ENCODE results near the gene TRIM54.

The TRIM54 gene

DNA sequence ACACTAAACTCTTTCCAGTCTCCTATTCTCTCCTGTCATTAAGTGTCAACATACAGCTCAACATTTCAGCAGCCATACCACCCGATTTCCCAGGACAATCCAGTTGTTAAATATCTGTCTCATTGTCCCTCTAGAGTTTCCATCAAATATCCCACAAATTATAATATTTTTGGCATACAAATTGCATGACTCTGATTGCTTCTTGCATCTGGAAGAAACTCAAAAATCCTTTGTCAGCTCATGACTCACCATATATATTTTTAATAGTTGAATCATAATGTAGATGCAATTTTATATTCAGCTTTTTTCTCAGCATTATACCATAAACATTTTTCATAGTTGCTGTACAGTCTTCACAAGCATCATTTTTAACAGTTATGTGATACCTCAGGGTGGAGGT, 26.6 kb upstream of the TRIM54 start:
- 91% methylated on average over 1 of the region's 1 CpG for WGBS (ENCODE audit: insufficient coverage)

DNA sequence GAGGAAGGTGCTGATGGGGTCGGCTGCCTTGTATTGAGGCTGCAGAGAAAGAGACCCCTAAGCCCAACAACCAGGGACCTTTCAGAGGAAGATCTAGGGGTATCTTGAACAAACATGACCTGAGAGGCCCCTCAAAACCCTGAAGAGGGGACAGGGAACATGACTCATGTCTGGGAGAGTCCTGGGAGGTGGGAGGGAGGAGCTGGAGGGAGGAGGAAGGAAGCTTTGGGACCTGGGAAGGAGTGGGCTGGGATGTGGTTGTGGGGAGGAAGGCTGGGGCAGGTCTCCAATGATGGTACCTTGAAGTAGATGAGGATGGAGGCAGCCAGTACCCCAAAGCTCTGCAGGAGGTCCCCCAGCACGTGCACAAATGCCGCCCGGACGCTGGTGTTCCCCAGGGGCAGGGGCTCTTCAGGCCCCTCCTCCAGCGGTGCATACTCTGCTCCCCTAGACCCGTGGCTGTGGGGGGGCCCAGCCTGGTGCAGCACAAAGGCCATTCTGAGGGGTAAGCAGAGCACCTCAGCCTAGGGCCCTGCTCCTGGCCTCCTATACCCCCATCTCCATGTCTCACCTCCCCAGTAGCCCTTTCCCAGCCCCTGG, 25.3 kb upstream of the TRIM54 start:
- peaks cover 9 to 64% (median 23%) of the 10 kb centered on the region in 5 experiments for H3K27me3 ChIP-seq (replicated peaks in 2 of 5; ENCODE audit: control insufficient read depth in 4 of 5, insufficient read depth in 5 of 5, low read length in 4 of 5)
- no peaks in the 10 kb centered on the region for H3K36me3 ChIP-seq (ENCODE audit: control insufficient read depth in 4 of 4, insufficient read depth in 4 of 4, low read length in 3 of 4)
- WGBS (ENCODE audit: insufficient coverage): 91% methylated on average over 7 of the region's 7 CpGs
- CTCF ChIA-PET: interaction anchor here (1.1 to 3.1 kb wide), 5 partner anchors 9 to 47 kb away, joined by 3 to 22 read pairs (median 3); partner anchors contain the start of gene TRIM54
- DNase-seq: no peak
- peaks cover 0 to 4% (median 3%) of the 10 kb centered on the region in 4 experiments for H3K4me1 ChIP-seq (ENCODE audit: control extremely low read depth in 1 of 4, control insufficient read depth in 4 of 4, insufficient read depth in 4 of 4, low read length in 3 of 4)
- H3K27ac ChIP-seq (ENCODE audit: insufficient read depth in 1 of 2, low read depth in 1 of 2, low read length in 2 of 2, poor library complexity in 1 of 2, severe bottlenecking in 2 of 2): no peak overlapping the region
- H3K9me3 ChIP-seq (ENCODE audit: control extremely low read depth in 1 of 5, control insufficient read depth in 4 of 5, insufficient read depth in 2 of 5, low read depth in 1 of 5, low read length in 4 of 5): no peaks in the 10 kb centered on the region
- POLR2A ChIA-PET: interaction anchor here (0.6 kb wide), 1 partner anchor 21 kb away, joined by 3 read pairs; no protein-coding TSS in a partner anchor
- H3K4me3 ChIP-seq (ENCODE audit: control insufficient read depth in 1 of 7, extremely low read depth in 1 of 7, insufficient read depth in 4 of 7, low read depth in 2 of 7, low read length in 6 of 7): no peak overlapping the region

More for the DNA sequence above, 26.6 kb upstream of the TRIM54 start:
- no peak overlapping the region for H3K4me3 ChIP-seq (ENCODE audit: control insufficient read depth in 1 of 7, extremely low read depth in 1 of 7, insufficient read depth in 4 of 7, low read depth in 2 of 7, low read length in 6 of 7)
- H3K27ac ChIP-seq (ENCODE audit: insufficient read depth in 1 of 2, low read depth in 1 of 2, low read length in 2 of 2, poor library complexity in 1 of 2, severe bottlenecking in 2 of 2): no peak overlapping the region
- ChIA-PET CTCF (interaction anchor here (0.7 to 3.1 kb wide), 8 partner anchors 9 to 124 kb away, joined by 3 to 22 read pairs (median 4); partner anchors contain the start of gene TRIM54), POLR2A (no interaction called here)
- H3K36me3 ChIP-seq (ENCODE audit: control insufficient read depth in 4 of 4, insufficient read depth in 4 of 4, low read length in 3 of 4): no peaks in the 10 kb centered on the region
- peaks cover 3 to 51% (median 13%) of the 10 kb centered on the region in 5 experiments for H3K27me3 ChIP-seq (replicated peaks in 2 of 5; ENCODE audit: control insufficient read depth in 4 of 5, insufficient read depth in 5 of 5, low read length in 4 of 5)
- no peak for DNase-seq
- no peaks in the 10 kb centered on the region for H3K4me1 ChIP-seq (ENCODE audit: control extremely low read depth in 1 of 4, control insufficient read depth in 4 of 4, insufficient read depth in 4 of 4, low read length in 3 of 4)
- H3K9me3 ChIP-seq (ENCODE audit: control extremely low read depth in 1 of 5, control insufficient read depth in 4 of 5, insufficient read depth in 2 of 5, low read depth in 1 of 5, low read length in 4 of 5): no peaks in the 10 kb centered on the region

- Histone ChIP-seq H3K4me1 (ENCODE audit: control extremely low read depth in 1 of 4, control insufficient read depth in 4 of 4, insufficient read depth in 4 of 4, low read length in 3 of 4) (peaks cover 0 to 14% (median 13%) of the 10 kb centered on the region in 4 experiments), H3K36me3 (ENCODE audit: control insufficient read depth in 4 of 4, insufficient read depth in 4 of 4, low read length in 3 of 4) (no peaks in the 10 kb centered on the region), H3K9me3 (ENCODE audit: control extremely low read depth in 1 of 5, control insufficient read depth in 4 of 5, insufficient read depth in 2 of 5, low read depth in 1 of 5, low read length in 4 of 5) (no peaks in the 10 kb centered on the region), H3K4me3 (ENCODE audit: control insufficient read depth in 1 of 7, extremely low read depth in 1 of 7, insufficient read depth in 4 of 7, low read depth in 2 of 7, low read length in 6 of 7) (no peak overlapping the region), H3K27me3 (replicated peaks in 2 of 5; ENCODE audit: control insufficient read depth in 4 of 5, insufficient read depth in 5 of 5, low read length in 4 of 5) (peaks cover 9 to 75% (median 27%) of the 10 kb centered on the region in 5 experiments), H3K27ac (ENCODE audit: insufficient read depth in 1 of 2, low read depth in 1 of 2, low read length in 2 of 2, poor library complexity in 1 of 2, severe bottlenecking in 2 of 2) (no peak overlapping the region)
- DNase-seq: no peak
- CTCF ChIA-PET: interaction anchor here (1.3 to 3.1 kb wide), 2 partner anchors 22 to 46 kb away, joined by 3 to 22 read pairs; partner anchors contain the start of gene TRIM54
- POLR2A ChIA-PET: no interaction called here
- WGBS (ENCODE audit: insufficient coverage): 98% methylated on average over 8 of the region's 8 CpGs
Observed at GRCh38 chr2:27258051-27258450, 24.2 kb upstream of the TRIM54 start.

- ChIA-PET POLR2A (no interaction called here), CTCF (interaction anchor here (1.0 to 9.4 kb wide), 3 partner anchors 19 to 395 kb away, joined by 3 to 119 read pairs (median 3); partner anchors contain the start of genes DNAJC5G and TRIM54)
- Histone ChIP-seq H3K9me3 (ENCODE audit: control extremely low read depth in 1 of 5, control insufficient read depth in 4 of 5, insufficient read depth in 2 of 5, low read depth in 1 of 5, low read length in 4 of 5) (no peaks in the 10 kb centered on the region), H3K36me3 (ENCODE audit: control insufficient read depth in 4 of 4, insufficient read depth in 4 of 4, low read length in 3 of 4) (no peaks in the 10 kb centered on the region), H3K4me3 (ENCODE audit: control insufficient read depth in 1 of 7, extremely low read depth in 1 of 7, insufficient read depth in 4 of 7, low read depth in 2 of 7, low read length in 6 of 7) (peak overlapping the region in 2 of 7 experiments; percentile 36 to 67), H3K27ac (ENCODE audit: insufficient read depth in 1 of 2, low read depth in 1 of 2, low read length in 2 of 2, poor library complexity in 1 of 2, severe bottlenecking in 2 of 2) (no peak overlapping the region), H3K4me1 (ENCODE audit: control extremely low read depth in 1 of 4, control insufficient read depth in 4 of 4, insufficient read depth in 4 of 4, low read length in 3 of 4) (peaks cover 0 to 37% (median 36%) of the 10 kb centered on the region in 4 experiments), H3K27me3 (replicated peaks in 2 of 5; ENCODE audit: control insufficient read depth in 4 of 5, insufficient read depth in 5 of 5, low read length in 4 of 5) (peaks cover 9 to 89% (median 52%) of the 10 kb centered on the region in 5 experiments)
- 63% methylated on average over 6 of the region's 11 CpGs for WGBS (ENCODE audit: insufficient coverage)
- peak in 2 of 3 donors; percentile 11 to 24 for DNase-seq
Observed at GRCh38 chr2:27261241-27261925, 20.8 kb upstream of the TRIM54 start.

DNA sequence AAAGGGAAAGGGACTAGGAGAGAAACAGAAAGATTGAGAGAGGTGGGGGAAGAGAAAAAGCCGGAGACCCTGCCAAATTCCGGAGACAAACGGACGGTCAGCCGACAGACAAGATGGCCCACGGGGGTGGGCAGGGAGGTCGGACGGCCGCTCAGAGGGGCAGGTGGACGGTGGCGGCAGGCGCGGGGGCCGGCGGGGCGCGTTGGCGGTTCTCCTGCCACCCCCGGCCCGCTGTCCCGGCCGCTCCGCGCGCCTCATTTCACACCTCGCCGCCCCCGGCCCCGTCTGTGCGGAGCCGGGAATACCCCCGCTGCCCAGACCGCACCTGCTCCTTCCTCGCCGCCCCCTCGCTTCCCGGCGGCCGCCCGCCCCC, 20.3 kb upstream of the TRIM54 start:
- Histone ChIP-seq H3K27me3 (replicated peaks in 2 of 5; ENCODE audit: control insufficient read depth in 4 of 5, insufficient read depth in 5 of 5, low read length in 4 of 5) (peaks cover 9 to 86% (median 52%) of the 10 kb centered on the region in 5 experiments), H3K4me3 (ENCODE audit: control insufficient read depth in 1 of 7, extremely low read depth in 1 of 7, insufficient read depth in 4 of 7, low read depth in 2 of 7, low read length in 6 of 7) (peak overlapping the region in 3 of 7 experiments; percentile 36 to 68 (median 67)), H3K36me3 (ENCODE audit: control insufficient read depth in 4 of 4, insufficient read depth in 4 of 4, low read length in 3 of 4) (no peaks in the 10 kb centered on the region), H3K27ac (ENCODE audit: insufficient read depth in 1 of 2, low read depth in 1 of 2, low read length in 2 of 2, poor library complexity in 1 of 2, severe bottlenecking in 2 of 2) (no peak overlapping the region), H3K9me3 (ENCODE audit: control extremely low read depth in 1 of 5, control insufficient read depth in 4 of 5, insufficient read depth in 2 of 5, low read depth in 1 of 5, low read length in 4 of 5) (no peaks in the 10 kb centered on the region), H3K4me1 (ENCODE audit: control extremely low read depth in 1 of 4, control insufficient read depth in 4 of 4, insufficient read depth in 4 of 4, low read length in 3 of 4) (peaks cover 0 to 37% (median 36%) of the 10 kb centered on the region in 4 experiments)
- no peak for DNase-seq
- ChIA-PET POLR2A (no interaction called here), CTCF (interaction anchor here (1.0 to 9.4 kb wide), 5 partner anchors 11 to 395 kb away, joined by 3 to 119 read pairs (median 3); partner anchors contain the start of genes DNAJC5G and TRIM54)
- 8% methylated on average over 30 of the region's 40 CpGs for WGBS (ENCODE audit: insufficient coverage)

GRCh38 chr2:27262379-27263286, 19.6 kb upstream of the TRIM54 start, which contains the start of gene SLC30A3:
SLC30A3 (minus strand) TSS chr2:27263047; CDS start chr2:27262906, 141 bp downstream.
- POLR2A ChIA-PET: no interaction called here
- Histone ChIP-seq H3K4me1 (ENCODE audit: control extremely low read depth in 1 of 4, control insufficient read depth in 4 of 4, insufficient read depth in 4 of 4, low read length in 3 of 4) (peaks cover 0 to 37% (median 36%) of the 10 kb centered on the region in 4 experiments), H3K27ac (ENCODE audit: insufficient read depth in 1 of 2, low read depth in 1 of 2, low read length in 2 of 2, poor library complexity in 1 of 2, severe bottlenecking in 2 of 2) (no peak within 1 kb of the TSS), H3K27me3 (replicated peaks in 2 of 5; ENCODE audit: control insufficient read depth in 4 of 5, insufficient read depth in 5 of 5, low read length in 4 of 5) (peaks cover 10 to 85% (median 52%) of the 10 kb centered on the region in 5 experiments), H3K4me3 (ENCODE audit: control insufficient read depth in 1 of 7, extremely low read depth in 1 of 7, insufficient read depth in 4 of 7, low read depth in 2 of 7, low read length in 6 of 7) (peak within 1 kb of the TSS; percentile 3 to 73 (median 56)), H3K9me3 (ENCODE audit: control extremely low read depth in 1 of 5, control insufficient read depth in 4 of 5, insufficient read depth in 2 of 5, low read depth in 1 of 5, low read length in 4 of 5) (no peaks in the 10 kb centered on the region), H3K36me3 (ENCODE audit: control insufficient read depth in 4 of 4, insufficient read depth in 4 of 4, low read length in 3 of 4) (no peaks in the 10 kb centered on the region)
- CTCF ChIA-PET: interaction anchor here (1.0 to 9.4 kb wide), 9 partner anchors 9 to 394 kb away, joined by 3 to 119 read pairs (median 14); partner anchors contain the start of genes DNAJC5G and TRIM54
- 1% methylated on average over 78 of the region's 96 CpGs for WGBS (ENCODE audit: insufficient coverage)
- DNase-seq: peak; percentile 60 to 64 (median 63)

All from common myeloid progenitor, CD34-positive (primary cell).